GM18909 (cell line): ENCODE data around the gene SYNJ2.
"Not testable (repeated sequence)": the region's sequence is repeated elsewhere in the genome, so short reads cannot be mapped to it uniquely, and the experiment has no call there.

Source experiments
- ATAC-seq: cut with Tn5 transposase; IDR thresholded peaks from one replicate; pipeline ENCODE4 v1.9.1; 2021; ENCODE audit warnings: mild to moderate bottlenecking; ENCODE audit not compliant: unreplicated experiment, poor library complexity

Gene SYNJ2

DNA sequence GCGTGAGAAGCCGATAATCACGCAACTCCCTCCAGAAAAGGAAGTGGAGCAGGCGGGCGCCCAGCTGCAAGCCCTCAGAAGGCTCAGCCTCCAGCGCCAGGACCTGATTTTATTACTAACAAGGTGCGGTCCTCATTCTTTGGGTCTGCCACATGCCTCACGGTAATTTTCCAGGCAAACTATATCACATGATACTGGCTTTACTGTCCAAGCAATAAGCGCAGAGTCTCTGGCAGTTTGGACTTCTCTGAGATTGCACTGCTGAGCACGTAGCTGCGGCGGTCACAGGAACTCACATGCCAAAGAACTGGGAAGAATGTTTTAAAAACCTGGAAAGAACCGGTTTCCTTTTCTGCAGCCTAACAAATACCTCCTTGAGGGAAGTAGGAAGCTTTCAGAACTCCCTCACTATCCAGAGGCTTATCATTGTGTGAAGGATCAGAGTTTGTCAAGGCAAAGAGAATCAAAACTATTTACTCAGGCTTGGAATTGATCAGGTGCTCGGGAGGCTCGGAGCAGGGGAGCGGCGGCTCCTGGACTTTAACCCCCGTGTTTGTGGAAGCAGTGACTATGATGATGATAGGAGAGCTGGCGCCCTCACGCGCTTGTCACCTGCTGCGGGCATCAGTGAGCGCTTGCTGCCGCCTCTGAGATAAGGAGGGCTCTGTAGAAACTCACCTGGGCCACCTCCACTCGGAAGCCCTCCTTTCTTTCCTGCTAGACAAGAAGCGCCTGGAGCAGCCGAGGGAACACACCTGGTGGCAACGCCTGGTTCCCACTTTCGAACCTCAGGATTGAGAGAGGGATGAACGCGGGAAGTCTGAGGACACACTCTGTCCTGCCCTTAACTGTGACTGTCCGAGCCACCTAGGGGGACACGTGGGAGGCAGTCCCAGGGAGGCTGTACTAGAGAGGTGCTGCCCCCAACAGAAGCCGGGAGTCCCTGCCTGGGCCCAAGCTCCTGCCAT lies 27.2 kb upstream of the SYNJ2 start:
- no peak for ATAC-seq

DNA sequence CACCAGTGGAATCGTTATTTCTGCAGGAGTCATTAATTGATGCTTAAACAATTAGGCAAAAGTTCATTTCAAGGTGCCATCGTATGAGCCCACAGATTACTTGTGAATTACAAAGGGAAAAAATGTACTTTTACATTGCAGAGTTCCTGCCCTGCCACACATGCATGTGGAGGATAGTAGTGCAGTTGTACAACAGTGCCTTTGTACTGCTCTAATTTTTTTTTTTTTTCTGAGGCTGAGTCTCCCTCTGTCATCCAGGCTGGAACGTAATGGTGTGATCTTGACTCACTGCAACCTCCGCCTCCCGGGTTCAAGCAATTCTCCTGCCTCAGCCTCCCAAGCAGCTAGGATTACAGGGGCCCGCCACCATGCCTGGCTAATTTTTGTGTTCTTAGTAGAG lies 26.0 kb upstream of the SYNJ2 start:
- ATAC-seq: no peak

DNA sequence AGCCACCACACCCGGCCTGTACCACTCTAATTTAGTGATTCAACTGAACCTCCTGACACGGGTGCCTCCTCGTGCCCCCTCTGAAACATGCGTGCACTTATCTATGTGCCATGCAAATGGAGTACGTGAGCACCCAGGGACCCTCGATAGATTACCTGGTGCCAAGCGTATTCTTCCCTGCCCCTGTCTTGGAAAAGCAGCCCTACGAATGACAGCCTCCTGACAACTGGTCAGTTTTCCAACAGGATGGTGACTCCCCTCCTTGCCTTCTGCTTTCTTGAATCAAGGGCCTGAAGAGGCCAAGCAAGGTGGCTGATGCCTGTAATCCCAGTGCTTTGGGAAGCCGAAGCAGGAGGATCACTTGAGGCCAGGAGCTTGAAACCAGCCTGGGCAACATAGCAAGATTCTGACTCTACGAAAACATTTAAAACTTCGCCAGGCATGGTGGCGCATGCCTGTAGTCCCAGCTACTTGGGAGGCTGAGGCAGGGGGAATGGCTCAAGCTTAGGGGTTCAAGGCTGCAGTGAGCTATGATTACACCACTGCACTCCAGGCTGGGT lies 25.4 kb upstream of the SYNJ2 start:
- ATAC-seq: no peak

DNA sequence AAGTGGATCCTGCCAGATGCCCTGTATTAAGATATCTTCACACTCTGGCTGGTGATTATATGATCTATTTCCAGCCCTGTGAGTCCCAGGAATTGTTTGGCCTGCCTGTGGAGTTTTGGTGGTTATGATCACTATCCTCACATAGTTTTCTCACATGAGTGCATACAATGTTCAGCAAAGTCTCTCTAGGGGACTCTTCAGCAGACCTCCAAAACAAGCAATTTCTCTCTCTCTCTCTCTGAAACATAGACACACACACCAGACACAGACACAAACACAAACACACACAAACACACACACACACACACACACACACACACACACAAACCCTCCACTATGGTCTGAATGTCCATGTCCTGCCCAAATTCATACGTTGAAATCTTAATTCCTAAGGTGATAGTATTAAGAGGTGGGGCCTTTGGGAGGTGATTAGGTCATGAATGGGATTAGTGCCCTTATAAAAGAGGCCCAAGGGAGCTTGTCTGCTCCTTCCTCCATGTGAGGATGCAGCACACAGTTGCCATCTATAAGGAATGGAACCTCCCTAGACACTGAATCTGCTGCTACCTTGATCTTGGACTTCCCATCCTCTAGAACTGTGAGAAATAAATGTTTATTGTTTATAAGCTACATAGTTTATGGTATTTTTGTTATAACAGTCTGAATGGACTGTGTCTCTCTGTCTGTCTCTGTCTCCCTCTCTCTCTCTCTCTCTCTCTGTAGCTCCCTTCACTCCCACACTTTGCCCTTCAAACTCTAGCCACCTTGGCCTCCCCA lies 22.0 kb upstream of the SYNJ2 start:
- no peak for ATAC-seq

DNA sequence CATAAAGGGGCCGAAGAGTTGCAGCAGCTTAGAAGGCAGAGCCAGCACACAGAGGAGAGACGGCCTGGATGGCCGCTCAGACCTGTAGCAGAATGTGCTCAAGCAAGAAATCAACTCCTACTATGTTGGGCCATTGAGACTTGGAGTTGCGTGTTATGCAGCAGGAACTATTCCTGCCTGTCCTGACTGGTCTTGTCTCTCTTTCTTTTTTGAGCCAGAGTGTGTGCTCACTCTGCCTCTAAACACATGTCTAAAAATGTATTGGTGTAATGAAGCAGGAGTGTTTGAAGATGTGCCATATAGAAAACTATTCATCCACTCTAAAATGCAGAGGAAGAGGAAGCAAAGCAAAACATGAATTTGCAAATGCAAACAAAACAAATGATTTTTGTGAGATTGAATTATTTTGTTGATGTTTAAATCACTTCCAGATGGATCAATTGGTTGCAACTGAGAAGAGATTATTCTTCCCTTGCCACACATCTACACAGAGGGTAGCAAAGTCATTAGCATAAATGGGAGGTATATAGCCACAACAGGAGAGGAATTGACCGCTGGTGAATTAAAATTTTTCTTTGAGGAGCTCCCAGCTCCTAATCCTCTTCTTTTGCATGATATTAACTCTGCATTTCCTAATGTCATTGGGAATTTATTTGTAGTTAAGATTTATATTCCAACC lies 20.4 kb upstream of the SYNJ2 start:
- no peak for ATAC-seq

DNA sequence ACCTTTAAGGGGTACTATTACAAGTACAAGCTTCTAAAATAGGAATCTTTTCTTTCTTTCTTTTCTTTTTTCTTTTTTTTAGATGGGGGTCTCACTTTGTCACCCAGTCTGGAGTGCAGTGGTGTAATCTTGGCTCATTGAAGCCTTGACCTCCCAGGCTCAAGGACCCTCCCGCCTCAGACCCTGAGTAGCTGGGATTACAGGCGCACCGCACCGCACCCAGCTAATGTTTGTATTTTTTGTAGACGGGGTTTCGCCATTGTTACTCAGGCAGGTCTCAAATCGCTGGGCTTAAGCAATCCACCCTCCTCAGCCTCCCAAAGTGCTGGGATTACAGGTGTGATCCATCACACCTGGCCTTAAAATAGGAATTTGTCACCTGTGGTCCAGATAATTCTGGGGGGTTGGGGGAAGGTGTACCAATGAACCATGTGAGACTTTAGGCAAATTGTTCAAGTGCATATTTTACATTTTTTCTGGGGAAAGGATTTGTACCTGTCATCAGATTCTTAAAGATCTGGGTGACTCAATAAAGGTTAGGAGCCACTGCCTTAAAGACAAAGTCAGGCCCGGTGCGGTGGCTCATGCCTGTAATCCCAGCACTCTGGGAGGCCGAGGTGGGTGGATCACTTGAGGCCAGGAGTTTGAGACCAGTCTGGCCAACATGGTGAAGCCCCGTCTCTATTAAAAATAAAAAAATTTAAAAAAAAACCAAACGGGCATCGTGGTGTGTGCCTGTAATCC lies 19.7 kb upstream of the SYNJ2 start:
- ATAC-seq: no peak

DNA sequence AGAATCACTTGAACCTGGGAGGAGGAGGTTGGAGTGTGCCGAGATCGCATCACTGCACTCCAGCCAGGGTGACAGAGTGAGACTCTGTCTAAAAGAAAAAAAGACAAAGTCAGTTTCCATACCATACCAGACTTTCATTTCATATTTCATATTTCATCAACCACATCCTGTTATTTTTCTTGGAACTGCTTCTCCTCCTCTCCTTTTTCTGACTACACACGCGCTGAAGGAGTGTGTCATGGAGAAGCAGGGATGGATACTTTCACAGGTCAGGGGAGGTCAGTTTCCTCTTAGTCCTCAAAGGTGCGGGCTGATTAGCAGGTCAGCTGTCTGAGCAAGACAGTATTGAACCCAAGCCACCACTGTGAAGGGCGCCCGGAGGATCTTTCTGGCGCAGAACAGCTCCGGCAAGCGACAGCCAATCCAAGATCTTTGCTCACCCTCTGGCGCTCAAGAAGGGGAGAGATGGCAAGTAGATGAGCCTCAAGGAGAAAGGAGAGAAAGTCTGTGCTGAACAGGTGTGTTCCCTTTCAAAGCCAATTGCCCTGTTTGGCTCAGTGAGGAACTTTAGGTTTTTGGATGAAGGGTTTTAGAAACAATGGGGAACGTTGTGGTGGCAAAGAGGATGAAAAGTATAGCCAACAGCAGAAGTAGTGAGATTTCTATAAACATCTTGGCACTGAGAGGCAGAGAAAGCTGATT lies 18.9 kb upstream of the SYNJ2 start:
- no peak for ATAC-seq

DNA sequence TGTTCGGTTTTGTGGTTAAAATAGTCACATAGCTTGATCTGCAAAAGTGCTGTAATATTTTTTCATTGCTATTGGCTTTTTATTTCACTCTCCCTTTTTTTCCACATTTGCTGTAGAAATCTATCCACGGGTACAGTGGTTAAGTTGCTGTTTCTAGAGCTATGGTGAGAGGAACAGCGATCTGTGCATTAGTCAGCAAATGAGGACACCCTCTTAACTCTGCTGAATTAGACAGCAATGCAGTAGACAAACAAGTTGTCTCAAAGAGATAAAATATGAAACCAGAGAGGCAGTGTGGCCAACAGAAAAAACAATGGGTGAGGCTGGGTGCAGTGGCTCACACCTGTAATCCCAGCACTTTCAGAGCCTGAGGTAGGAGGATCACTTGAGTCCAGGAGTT lies 17.6 kb upstream of the SYNJ2 start:
- ATAC-seq: no peak

DNA sequence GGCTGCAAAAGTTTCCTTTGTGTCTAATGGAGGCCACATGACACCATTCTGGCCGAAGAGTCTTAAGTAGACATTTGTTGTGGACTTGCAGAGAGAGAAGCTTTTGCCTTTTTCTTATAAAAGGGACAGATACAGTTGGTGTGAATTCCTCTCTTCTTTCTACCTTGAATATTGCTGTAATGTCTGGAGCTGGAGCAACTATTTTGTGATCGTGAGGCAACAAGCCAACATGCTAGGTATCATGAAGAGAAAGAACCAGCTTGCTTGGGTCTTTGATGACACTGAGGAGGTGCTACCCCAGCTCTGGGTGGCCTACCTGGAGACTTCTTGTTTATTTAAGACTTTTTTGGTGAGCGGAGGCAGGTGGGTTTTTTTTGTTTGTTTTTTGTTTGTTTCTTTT lies 16.3 kb upstream of the SYNJ2 start:
- ATAC-seq: no peak

DNA sequence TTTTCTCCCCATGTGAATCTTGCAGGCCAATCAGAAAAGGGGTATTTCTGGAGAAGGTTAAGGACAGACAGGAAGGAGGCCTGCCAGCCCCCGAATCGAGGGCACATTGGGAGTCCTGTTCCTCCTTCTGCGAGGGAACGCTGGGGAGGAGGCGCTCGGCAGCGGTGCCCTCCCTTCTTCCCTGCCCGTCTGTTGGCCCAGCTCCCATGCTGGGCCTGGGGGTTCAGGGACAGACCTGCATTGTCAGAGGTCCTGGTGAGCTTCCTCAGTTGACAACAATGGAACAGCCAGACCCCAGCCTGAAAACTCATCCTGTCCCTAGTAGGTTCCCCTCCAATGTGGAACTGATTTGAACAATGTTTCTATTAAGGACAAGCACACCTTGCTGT lies 15.1 kb upstream of the SYNJ2 start:
- ATAC-seq: no peak

DNA sequence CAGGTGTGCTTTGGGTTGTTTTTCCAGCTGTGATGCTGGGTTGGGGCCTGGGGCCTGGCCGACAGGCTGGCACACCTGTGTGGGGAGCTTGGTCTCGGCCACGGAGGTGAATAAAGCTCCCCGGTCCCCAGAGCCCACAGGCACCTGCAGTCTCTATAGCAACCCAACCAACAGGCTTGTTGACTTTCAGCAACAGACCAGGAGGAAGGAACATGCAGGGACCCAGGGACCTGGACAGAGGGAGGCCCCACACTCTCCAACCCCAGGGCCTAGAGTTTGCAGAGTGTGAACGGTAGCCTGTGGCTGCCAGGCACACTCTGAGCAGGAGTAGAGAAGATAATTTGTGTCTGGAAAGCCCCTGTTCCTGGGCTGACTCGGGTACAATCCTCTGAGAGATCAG lies 14.6 kb upstream of the SYNJ2 start:
- ATAC-seq: no peak

DNA sequence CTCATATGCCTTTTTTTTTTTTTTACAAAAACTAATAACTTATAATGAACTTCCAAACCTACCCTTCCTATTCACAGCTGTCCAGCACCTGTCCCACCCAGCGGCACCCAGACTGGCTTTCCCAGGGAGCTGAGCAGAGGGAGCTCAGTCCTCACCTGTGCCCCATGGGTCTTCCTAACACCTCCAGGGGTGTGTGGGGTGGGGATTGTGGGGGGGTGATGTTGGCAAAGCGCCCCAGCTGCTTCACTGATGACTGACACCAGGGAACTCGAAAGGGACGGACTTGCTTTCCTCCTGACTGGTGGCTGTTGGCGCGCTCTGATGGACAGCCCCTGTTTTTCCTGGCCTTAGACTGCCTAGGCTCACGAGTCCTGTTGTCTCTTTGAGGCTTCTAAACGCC lies 14.2 kb upstream of the SYNJ2 start:
- ATAC-seq: no peak

DNA sequence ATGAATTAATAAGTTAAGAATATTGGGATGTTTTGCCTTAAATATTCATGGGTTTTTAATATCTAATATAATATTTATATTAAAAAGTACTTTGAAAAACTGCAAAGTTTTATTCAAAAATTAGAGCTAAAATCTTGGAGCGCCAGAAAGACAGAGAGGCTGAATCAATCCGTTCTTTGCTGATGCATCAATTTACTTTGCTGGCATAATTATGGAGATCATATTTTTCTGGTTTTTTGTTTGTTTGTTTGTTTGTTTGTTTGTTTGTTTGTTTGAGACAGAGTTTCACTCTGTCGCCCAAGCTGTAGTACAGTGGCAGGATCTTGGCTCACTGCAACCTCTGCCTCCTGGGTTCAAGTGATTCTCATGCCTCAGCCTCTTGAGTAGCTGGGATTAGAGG lies 9.5 kb upstream of the SYNJ2 start:
- ATAC-seq: not testable (repeated sequence)

DNA sequence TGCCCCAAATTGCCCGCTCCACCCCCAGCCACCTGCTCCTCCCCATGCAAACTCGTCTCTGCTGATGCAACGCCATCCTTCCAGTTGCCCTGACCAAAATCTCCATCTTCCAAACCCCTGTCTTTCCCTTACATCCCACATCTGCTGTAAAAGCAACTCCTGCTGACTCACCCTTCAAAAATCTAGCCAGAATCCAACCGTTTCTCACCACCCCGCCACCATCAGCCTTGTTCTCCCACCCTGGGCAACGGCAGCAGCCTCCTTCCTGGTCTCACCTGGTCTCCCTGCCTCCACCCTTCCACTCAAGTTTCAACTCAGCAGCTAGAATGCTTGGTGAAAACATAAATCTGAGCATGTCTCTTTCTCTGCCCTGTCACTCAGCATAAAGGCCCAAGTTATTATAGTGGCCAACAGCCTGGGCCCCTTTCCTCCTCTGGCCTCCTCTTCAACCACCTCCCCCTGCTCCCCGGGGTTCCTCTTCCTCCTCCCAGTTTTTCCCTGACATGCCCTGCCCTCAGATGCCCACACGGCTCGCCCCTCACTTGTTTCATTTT lies 7.2 kb upstream of the SYNJ2 start:
- ATAC-seq: no peak

DNA sequence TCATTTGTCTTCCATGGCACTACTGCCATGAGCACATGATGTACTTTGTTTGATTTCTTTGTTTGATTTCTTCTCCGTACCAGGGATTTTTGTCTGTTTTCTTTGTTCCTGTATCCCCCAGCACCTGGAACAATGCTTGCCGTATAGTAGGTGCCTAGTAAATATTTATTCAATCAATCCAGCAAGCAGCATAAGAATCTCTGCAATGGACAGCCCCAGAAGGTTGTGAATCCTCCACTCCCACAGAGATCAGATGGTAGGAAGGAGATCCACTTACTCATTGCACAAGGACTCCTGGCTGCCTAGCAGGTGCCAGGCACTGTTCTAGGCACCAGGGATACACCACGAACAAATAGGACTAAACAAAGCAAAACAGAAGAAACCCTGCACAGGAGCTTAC lies 6.7 kb upstream of the SYNJ2 start:
- ATAC-seq: no peak

DNA sequence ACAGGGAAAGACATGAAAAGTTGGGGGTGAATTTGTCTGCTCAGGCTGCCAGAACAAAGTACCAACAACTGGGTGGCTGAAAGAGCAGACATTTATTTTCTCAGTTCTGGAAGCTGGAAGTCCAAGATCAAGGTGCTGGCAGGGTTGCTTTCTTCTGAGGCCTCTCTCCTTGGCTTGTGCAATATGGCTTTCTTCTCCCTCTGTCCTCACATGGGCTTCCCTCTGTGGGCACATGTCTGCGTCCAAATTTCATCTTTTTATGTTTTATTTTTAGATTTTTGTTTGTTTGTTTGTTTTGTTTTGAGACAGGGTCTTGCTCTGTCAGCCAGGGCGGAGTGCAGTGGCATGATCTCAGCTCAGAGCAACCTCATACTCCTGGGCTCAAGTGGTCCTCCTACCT lies 6.2 kb upstream of the SYNJ2 start:
- ATAC-seq: no peak

DNA sequence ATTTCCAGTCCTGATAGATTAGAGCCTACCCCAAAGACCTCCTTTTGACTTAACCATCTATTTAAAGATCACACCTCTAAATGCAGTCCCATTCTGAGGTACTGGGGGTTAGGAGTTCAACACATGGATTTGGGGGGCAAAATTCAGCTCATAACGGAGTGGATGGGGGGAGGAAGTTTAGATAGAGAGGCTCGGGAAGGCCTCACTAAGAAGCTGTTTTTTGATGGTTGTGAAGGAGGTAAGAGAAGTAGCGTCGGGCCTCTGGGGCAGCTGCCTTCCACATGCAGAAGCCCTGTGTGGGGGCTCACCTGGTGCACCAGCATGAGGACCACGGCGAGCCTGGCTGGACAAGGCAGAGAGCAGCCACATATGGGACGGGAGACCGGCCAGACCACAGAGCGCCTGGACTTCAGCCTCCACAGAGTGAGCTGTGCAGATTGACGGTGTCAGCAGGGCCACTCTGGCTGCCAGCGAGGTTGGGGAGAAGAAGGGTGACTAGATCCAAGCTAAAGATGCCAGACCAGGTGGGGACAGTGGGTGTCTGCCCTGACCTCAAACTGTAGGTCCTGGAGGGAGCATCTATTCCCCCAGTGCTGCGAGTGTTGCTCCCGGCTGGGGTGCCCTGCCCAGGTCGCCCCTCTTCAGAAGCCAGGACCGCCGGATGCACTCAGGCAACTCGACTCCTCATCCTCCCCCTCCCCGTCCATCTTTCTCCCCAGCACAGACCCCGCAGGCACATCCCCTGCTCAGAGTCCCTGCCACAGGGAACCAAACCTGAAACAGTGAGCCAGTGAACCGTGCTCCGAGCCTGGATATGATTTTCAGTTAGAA lies 5.1 kb upstream of the SYNJ2 start:
- ATAC-seq: no peak

DNA sequence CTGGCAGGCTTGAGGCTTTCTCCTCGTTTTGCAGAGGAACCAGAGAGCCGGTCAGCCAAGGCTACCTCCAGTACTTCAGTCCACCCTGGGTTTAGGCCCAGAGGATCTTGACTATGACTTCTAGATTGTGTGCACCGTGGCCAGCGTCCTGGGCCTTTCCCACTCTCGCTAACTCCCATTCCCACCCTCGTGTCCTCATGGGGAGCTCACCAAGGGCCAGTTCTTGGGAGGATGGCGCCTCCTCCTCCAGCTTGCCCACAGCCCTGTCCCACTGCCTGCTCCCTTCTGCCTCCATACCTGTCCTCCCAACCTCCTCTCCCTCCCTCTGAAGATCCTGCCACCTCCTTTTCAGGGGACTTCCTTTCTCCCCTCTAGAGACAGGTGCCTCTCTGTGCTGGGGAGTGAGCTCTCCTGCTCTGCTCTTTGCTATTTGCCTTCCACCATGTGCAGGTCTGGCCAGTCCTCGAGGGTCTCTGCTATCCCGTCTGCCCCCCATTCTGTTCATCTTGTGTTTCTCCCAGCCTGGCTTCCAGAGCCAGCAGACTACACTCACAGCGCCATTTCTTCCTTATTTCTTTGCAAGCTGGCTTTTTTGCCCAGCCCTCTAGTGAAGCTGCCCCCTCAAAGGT lies 4.4 kb upstream of the SYNJ2 start:
- ATAC-seq: no peak
